GM18519 (cell line): Measurements from ENCODE around the gene FEZF2.

Experiments used
- ATAC-seq: cut with Tn5 transposase; IDR thresholded peaks from one replicate; pipeline ENCODE4 v1.9.1; 2021; ENCODE audit warnings: mild to moderate bottlenecking, moderate library complexity; ENCODE audit not compliant: unreplicated experiment, low FRiP score

Gene FEZF2

GRCh38 chr3:62373714-62374333, 474 bp upstream of the FEZF2 start:
- ATAC-seq: no peak

GRCh38 chr3:62372621-62373041, 719 bp downstream of the FEZF2 start:
- ATAC-seq: no peak

GRCh38 chr3:62371720-62372591, 1.4 kb downstream of the FEZF2 start:
- ATAC-seq: no peak

- ATAC-seq: no peak
Observed at GRCh38 chr3:62370858-62371719, 2.3 kb downstream of the FEZF2 start.

GRCh38 chr3:62370112-62370857, 3.1 kb downstream of the FEZF2 start:
- no peak for ATAC-seq

- ATAC-seq: no peak
Observed at GRCh38 chr3:62369476-62369743, 3.9 kb downstream of the FEZF2 start.

- no peak for ATAC-seq
Observed at GRCh38 chr3:62368705-62369475, 4.5 kb downstream of the FEZF2 start.

- ATAC-seq: no peak
Observed at GRCh38 chr3:62368290-62368704, 5.1 kb downstream of the FEZF2 start.

- no peak for ATAC-seq
Observed at GRCh38 chr3:62367763-62368195, 5.6 kb downstream of the FEZF2 start.

GRCh38 chr3:62366126-62366484, 7.2 kb downstream of the FEZF2 start:
- ATAC-seq: no peak

GRCh38 chr3:62365391-62366125, 7.8 kb downstream of the FEZF2 start:
- no peak for ATAC-seq

GRCh38 chr3:62364191-62364590, 9.2 kb downstream of the FEZF2 start:
- no peak for ATAC-seq

GRCh38 chr3:62363275-62363674, 10.1 kb downstream of the FEZF2 start:
- no peak for ATAC-seq

- no peak for ATAC-seq
Observed at GRCh38 chr3:62361824-62362223, 11.5 kb downstream of the FEZF2 start.

GRCh38 chr3:62361261-62361660, 12.1 kb downstream of the FEZF2 start:
- ATAC-seq: no peak

- no peak for ATAC-seq
Observed at GRCh38 chr3:62359531-62359930, 13.8 kb downstream of the FEZF2 start.

GRCh38 chr3:62356356-62356755, 17.0 kb downstream of the FEZF2 start:
- no peak for ATAC-seq

GRCh38 chr3:62355703-62356102, 17.6 kb downstream of the FEZF2 start:
- no peak for ATAC-seq

- ATAC-seq: no peak
Observed at GRCh38 chr3:62343755-62344154, 29.6 kb downstream of the FEZF2 start.
